AG09309 (cell line): Measurements from ENCODE around the gene PTPRN2.
"Not testable (repeated sequence)": the region's sequence is repeated elsewhere in the genome, so short reads cannot be mapped to it uniquely, and the experiment has no call there.

ENCODE experiments used
- DNase-seq: peaks from one replicate; pipeline ENCODE4 v3.0.0-alpha.2; 2010; ENCODE audit warnings: low read depth
- H3K4me3 ChIP-seq: 2 replicates; pipeline ENCODE4 v1.5.1; 2011; ENCODE audit warnings: mild to moderate bottlenecking, low read depth, low read length, moderate library complexity; ENCODE audit not compliant: control insufficient read depth
- TF ChIP-seq, protein P1 (sequence below): IDR thresholded peaks from 2 replicates; pipeline ENCODE4 v1.5.1; 2011; ENCODE audit warnings: mild to moderate bottlenecking, low read depth, low read length, inconsistent platforms; ENCODE audit not compliant: insufficient read depth, control insufficient read depth; ENCODE audit errors: missing control alignments

PTPRN2 gene

DNA sequence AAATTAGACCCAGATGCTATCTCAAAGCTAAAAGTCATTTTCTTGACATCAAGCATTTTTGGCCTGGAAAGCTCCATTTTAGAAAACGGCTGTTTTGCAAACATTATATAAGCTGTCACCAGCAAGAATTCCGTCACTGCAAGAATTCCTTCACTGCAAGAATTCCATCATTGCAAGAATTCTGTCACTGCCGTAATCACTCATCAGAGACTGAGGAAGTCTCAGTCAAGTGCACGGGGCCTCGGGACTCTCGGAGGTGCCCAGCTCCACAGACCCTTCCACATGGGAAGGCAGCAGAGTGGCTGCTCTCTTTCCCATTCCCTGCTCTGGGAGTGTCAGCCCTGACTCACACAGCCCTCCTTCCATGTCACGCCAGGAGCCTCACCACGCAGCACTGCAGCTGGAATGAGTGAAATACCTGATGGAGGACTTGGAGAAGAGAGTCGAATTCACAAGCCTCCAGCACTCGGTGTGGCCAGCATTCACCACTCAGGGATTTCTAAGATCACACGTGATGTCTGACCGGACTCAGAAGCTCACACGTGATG lies 168.3 kb downstream of the PTPRN2 start:
- no peak overlapping the region for H3K4me3 ChIP-seq
- TF ChIP-seq, protein P1, sequence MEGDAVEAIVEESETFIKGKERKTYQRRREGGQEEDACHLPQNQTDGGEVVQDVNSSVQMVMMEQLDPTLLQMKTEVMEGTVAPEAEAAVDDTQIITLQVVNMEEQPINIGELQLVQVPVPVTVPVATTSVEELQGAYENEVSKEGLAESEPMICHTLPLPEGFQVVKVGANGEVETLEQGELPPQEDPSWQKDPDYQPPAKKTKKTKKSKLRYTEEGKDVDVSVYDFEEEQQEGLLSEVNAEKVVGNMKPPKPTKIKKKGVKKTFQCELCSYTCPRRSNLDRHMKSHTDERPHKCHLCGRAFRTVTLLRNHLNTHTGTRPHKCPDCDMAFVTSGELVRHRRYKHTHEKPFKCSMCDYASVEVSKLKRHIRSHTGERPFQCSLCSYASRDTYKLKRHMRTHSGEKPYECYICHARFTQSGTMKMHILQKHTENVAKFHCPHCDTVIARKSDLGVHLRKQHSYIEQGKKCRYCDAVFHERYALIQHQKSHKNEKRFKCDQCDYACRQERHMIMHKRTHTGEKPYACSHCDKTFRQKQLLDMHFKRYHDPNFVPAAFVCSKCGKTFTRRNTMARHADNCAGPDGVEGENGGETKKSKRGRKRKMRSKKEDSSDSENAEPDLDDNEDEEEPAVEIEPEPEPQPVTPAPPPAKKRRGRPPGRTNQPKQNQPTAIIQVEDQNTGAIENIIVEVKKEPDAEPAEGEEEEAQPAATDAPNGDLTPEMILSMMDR, result no peak
- no peak for DNase-seq

DNA sequence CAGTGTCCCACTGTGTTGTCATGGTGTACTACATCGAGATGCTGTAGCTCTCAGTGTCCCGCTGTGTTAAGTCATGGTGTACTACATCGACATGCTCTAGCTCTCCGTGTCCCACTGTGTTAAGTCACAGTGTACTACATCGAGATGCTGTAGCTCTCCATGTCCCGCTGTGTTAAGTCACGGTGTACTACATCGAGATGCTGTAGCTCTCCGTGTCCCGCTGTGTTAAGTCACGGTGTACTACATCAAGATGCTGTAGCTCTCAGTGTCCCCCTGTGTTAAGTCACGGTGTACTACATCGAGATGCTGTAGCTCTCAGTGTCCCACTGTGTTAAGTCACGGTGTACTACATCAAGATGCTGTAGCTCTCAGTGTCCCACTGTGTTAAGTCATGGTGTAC lies 169.2 kb downstream of the PTPRN2 start:
- H3K4me3 ChIP-seq, DNase-seq: not testable (repeated sequence)

DNA sequence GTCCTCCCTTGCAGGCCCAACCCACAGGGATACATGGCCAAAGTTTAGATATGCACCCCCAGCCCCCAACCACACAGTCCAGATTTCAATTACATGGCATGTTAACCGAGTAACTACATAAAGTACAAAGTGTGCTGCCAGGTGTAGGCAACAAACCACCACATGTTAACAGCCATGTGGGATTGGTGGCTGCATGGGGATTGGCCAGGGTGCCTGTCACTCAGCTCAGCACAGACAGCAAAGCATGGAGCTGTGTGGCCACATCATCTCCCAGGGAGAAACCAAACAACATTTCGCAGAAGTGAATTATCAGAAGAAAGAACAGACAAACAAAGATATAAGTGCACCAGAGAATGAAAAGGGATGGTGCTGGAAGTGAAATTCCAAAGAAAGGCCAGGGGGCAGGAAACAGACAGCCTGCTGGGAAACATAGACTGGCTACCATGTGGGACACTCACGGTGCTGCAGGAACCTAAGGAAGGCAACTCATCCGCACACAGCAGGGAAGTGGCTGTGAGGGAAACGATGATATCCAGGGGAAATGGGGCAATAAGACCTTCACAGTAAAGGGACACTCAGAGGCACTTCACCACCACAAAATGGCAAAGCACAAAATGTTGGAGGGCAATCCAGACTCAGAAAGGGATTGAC lies 171.2 kb downstream of the PTPRN2 start:
- TF ChIP-seq, protein P1, result no peak
- DNase-seq, result no peak
- H3K4me3 ChIP-seq, result no peak overlapping the region

DNA sequence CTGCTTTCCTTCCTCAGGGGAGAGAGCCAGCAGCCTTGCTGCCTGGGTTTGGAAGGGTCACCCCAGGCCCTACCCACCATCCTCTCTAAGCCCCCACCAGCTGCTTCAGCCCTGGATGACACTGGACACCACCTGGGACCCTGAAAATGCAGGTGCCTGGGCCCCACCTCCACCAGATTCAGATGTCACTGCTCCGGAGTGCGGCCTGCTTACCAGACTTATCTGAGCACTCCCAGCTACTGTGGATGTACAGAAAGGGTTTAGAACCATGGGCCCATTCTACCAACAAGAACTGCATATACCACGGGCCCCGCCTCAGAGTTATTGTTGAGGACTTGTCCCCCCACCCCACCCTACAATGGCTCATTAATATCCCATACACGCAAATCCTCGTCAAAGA lies 172.3 kb downstream of the PTPRN2 start:
- DNase-seq, result no peak
- TF ChIP-seq, protein P1, result no peak
- H3K4me3 ChIP-seq, result no peak overlapping the region

DNA sequence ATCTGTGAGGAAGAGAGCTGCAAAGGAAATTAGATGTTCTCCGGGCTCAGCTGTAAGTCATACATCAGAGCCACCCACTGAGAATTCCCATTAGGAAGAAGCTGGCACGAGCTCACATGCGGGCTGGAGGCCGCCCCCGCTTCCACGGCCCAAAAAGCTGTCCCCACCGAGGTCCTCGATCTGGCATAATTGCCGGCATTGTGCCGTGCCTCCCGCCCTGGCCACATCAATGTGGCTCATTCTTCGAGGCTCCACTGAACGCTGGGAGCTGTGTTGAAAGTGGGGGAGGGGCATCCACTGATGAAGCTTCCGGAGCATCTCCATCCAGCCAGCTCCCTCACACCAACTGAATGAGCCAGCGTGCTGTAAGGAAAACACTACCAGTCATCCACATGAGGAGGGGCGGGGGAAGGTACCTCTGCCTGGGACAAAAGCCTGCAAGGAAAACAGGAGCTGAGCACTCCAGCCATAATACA lies 173.1 kb downstream of the PTPRN2 start:
- TF ChIP-seq, protein P1, result no peak
- no peak for DNase-seq
- no peak overlapping the region for H3K4me3 ChIP-seq

DNA sequence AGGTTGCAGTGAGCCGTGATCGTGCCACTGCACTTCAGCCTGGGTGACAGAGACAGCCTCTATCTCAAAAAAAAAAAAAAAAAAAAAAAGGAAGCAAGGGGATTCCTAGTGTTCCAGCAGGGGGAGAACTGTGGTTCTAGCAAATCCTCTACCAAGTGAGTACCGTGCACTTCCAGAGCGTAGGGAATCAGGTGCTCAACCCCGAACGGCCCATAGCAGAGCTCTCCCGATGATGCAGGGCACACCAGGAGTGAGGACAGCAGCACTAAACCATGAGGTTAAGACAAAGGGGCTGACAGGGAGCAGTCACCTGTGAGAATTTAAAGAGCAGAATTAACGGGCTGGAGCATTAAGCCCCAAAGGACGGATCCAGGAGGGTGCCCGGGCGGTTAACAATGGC lies 173.6 kb downstream of the PTPRN2 start:
- H3K4me3 ChIP-seq, result no peak overlapping the region
- TF ChIP-seq, protein P1, result no peak
- no peak for DNase-seq

DNA sequence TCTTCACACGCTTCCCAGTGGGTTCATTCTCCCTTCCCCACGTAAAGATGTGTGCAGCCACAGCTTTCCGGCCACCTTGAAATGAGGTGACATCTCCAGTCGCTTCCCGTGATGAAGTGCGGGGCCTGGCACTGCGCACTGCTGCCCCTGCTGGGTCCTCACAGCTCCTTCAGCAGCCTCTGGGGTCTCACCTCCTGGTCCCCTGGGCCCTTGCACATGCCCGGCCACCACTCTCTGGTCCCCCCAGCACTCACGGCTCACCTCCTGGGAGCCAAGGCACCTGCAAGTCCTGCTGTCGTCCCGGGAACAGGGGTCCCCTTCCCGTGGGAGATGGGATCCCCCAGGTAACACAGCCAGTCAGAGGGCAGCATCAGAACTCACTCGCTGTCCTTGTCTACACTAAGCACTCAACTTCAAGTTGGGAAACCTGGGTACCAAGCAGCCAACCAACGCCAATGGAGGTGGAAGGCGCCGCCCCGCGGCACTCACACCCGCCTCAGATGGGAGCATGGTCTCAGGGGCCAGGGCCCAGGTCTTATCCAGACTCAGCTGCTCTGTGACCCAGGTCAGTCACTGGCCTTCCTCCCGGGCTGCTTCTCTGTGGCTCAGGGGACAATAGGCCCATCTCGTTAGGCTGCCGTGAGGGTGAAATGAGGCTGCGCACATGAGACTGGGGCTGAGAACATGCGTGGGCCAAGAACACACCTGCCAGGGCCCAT lies 176.2 kb downstream of the PTPRN2 start:
- TF ChIP-seq, protein P1, result no peak
- no peak overlapping the region for H3K4me3 ChIP-seq
- no peak for DNase-seq
